Naive thymus-derived CD8-positive, alpha-beta T cell (primary cell): ENCODE data around the gene TICRR. TPM values are rescaled to one million over a fixed set of nuclear protein-coding genes. Genes with fewer than 3 reads are reported as not detected.

Source experiments
- ATAC-seq, 2 donors: fragments of 150-1000 bp; cut with Tn5 transposase in 1 of 2; sonication (Bioruptor Pico), chemical (Tn5 transposase) in 1 of 2; 1 replicate in 1 of 2; 2 replicates in 1 of 2; pipeline ENCODE4 v1.10.0; 2021; ENCODE audit warnings: mild to moderate bottlenecking in 2 of 2, moderate library complexity in 2 of 2
- POLR2A ChIA-PET: fragments of 350-600 bp; sonication (Branson Sonifier 250); formaldehyde crosslinking; loops from one replicate; lab custom pipeline; 2021; ENCODE audit warnings: antibody characterized with exemption; lab: Charles Lee
- DNase-seq, 10 donors: peaks; one replicate each; pipeline versions ENCODE4 v3.0.0 to v3.0.0-alpha.2; 2020 to 2022
- H3K27ac Mint-ChIP-seq, 10 donors: one replicate each; pipeline ENCODE4 v1.8.0; 2020 to 2022; ENCODE audit warnings: mild to moderate bottlenecking in 10 of 10, mixed read lengths in 10 of 10, moderate library complexity in 4 of 10, inconsistent platforms in 1 of 10
- H3K27me3 Mint-ChIP-seq, 5 donors: one replicate each; pipeline ENCODE4 v1.8.0; 2021 to 2022; ENCODE audit warnings: mixed read lengths in 5 of 5
- H3K36me3 Mint-ChIP-seq, 3 donors: one replicate each; pipeline ENCODE4 v1.8.0; 2020 to 2022; ENCODE audit warnings: mixed read lengths in 3 of 3, mild to moderate bottlenecking in 2 of 3, inconsistent platforms in 1 of 3
- H3K4me1 Mint-ChIP-seq, 4 donors: one replicate each; pipeline ENCODE4 v1.8.0; 2021 to 2022; ENCODE audit warnings: mixed read lengths in 4 of 4
- H3K4me3 Mint-ChIP-seq, 10 donors: one replicate each; pipeline ENCODE4 v1.8.0; 2020 to 2022; ENCODE audit warnings: mild to moderate bottlenecking in 10 of 10, mixed read lengths in 10 of 10, moderate library complexity in 6 of 10, inconsistent platforms in 1 of 10
- H3K9me3 Mint-ChIP-seq, 9 donors: one replicate each; pipeline ENCODE4 v1.8.0; 2020 to 2022; ENCODE audit warnings: mixed read lengths in 9 of 9, mild to moderate bottlenecking in 3 of 9, inconsistent platforms in 1 of 9, moderate library complexity in 1 of 9
- polyA plus RNA-seq, 3 donors: library from polyadenylated mRNA; unstranded; fragments of 300-500 nt; fragmentation: Illumina TruSeq; gene quantifications; one replicate each; pipeline ENCODE4 v1.2.3, GENCODE V29; 2021
- total RNA-seq, 8 experiments: library from RNA in 2 of 8; stranded (reverse) in 2 of 8; gene quantifications; one replicate each; pipeline ENCODE4 v1.2.3 and lab custom pipeline; 2021 to 2026

The TICRR gene
- total and polyA plus RNA-seq, 5 experiments from 2014 or later = 0.05 to 0.16 TPM; not detected in 3

DNA sequence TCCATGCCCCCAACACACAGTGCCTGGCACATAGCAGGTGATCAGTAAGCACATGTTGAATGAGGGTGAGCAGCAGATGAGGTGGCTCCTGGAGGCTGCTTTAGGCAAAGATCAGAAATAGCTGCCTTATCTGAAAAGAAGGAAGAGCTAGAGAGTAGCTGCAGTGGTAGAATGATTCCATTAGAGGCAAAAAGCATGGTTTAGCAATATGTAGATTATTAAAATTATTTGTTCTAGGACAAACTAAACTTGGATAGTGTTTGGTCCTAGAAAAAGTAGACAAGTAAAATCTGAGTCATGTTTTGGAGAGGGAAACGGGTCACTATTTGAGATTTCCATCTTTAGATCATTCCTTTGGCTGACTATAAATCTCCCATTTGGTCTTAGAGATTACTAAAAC is 47.9 kb downstream of the TICRR start:
- no peaks in the 10 kb centered on the region for H3K36me3 Mint-ChIP-seq
- POLR2A ChIA-PET = no interaction called here
- ATAC-seq = no peak
- no peaks in the 10 kb centered on the region for H3K27me3 Mint-ChIP-seq
- H3K27ac Mint-ChIP-seq = no peak overlapping the region
- no peak overlapping the region for H3K4me3 Mint-ChIP-seq
- no peaks in the 10 kb centered on the region for H3K9me3 Mint-ChIP-seq
- DNase-seq = no peak
- H3K4me1 Mint-ChIP-seq = peaks cover 0 to 2% (median 0%) of the 10 kb centered on the region in 4 donors

GRCh38 chr15:89625716-89626115 is 50.4 kb downstream of the TICRR start:
- Mint-ChIP-seq H3K9me3 (no peaks in the 10 kb centered on the region), H3K27ac (peak overlapping the region in 1 of 10 donors; percentile 71), H3K4me1 (peaks cover 0 to 2% (median 0%) of the 10 kb centered on the region in 4 donors), H3K27me3 (no peaks in the 10 kb centered on the region), H3K36me3 (no peaks in the 10 kb centered on the region), H3K4me3 (no peak overlapping the region)
- ATAC-seq (no peak), DNase-seq (no peak)
- POLR2A ChIA-PET = interaction anchor here (0.5 kb wide), 1 partner anchor 569 kb away, joined by 3 read pairs; no protein-coding TSS in a partner anchor

DNA sequence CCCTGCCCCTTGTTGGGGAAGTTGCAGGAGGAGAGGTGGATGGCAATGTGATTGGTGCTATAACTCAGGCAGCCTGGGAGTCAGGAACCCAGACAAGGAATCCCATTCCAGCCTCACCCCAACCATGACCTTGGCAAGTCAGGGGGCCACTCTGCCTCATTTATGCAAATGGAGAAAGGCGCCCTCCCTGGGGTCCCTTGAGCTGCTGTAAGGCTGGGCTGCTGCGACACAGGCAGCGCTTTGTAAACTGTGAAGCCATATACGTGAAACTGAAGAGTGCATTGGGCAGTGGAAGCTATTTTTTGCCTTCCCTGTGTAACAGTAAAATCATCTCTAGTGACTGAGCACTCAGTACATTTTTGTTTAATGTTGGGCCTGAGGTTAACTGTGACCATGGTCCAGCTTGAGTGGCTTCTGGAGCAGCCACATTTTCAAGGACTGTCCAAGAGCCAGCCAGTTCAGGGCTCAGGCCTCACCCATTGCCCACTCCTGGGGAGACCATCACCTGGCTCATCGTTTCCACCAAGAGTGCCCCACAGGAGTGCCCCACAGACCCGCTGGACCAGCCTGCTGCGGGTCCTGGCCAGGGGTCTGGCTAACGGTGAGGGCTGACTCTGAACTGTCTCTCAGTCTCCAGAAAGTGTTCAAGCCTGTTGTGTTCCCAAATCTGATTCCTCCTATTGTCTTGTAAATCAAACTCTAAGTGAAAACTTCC is 52.1 kb downstream of the TICRR start:
- H3K4me1 Mint-ChIP-seq = peaks cover 0 to 2% (median 0%) of the 10 kb centered on the region in 4 donors
- no peak overlapping the region for H3K27ac Mint-ChIP-seq
- H3K36me3 Mint-ChIP-seq = no peaks in the 10 kb centered on the region
- no peak overlapping the region for H3K4me3 Mint-ChIP-seq
- DNase-seq = no peak
- H3K9me3 Mint-ChIP-seq = no peaks in the 10 kb centered on the region
- POLR2A ChIA-PET = no interaction called here
- H3K27me3 Mint-ChIP-seq = no peaks in the 10 kb centered on the region
- ATAC-seq = no peak

- DNase-seq = no peak
- POLR2A ChIA-PET = no interaction called here
- H3K36me3 Mint-ChIP-seq = no peaks in the 10 kb centered on the region
Measured at GRCh38 chr15:89628301-89628700, 53.0 kb downstream of the TICRR start.

GRCh38 chr15:89628806-89629715 is 53.8 kb downstream of the TICRR start:
- ATAC-seq = no peak
- H3K27ac Mint-ChIP-seq = no peak overlapping the region
- H3K4me3 Mint-ChIP-seq = no peak overlapping the region
- no peaks in the 10 kb centered on the region for H3K36me3 Mint-ChIP-seq
- no peak for DNase-seq
- no peaks in the 10 kb centered on the region for H3K27me3 Mint-ChIP-seq
- no peaks in the 10 kb centered on the region for H3K9me3 Mint-ChIP-seq
- H3K4me1 Mint-ChIP-seq = peaks cover 0 to under 1% (median 0%) of the 10 kb centered on the region in 4 donors
- POLR2A ChIA-PET = no interaction called here

More at GRCh38 chr15:89628301-89628700, 53.0 kb downstream of the TICRR start:
- Mint-ChIP-seq H3K4me3 (no peak overlapping the region), H3K9me3 (no peaks in the 10 kb centered on the region), H3K4me1 (peaks cover 0 to 2% (median 0%) of the 10 kb centered on the region in 4 donors), H3K27me3 (no peaks in the 10 kb centered on the region), H3K27ac (no peak overlapping the region)
- no peak for ATAC-seq

GRCh38 chr15:89629829-89630228 is 54.6 kb downstream of the TICRR start:
- no peak for DNase-seq
- Mint-ChIP-seq H3K36me3 (no peaks in the 10 kb centered on the region), H3K27ac (no peak overlapping the region), H3K9me3 (no peaks in the 10 kb centered on the region), H3K27me3 (no peaks in the 10 kb centered on the region), H3K4me1 (no peaks in the 10 kb centered on the region), H3K4me3 (no peak overlapping the region)
- ATAC-seq = no peak
- POLR2A ChIA-PET = no interaction called here

DNA sequence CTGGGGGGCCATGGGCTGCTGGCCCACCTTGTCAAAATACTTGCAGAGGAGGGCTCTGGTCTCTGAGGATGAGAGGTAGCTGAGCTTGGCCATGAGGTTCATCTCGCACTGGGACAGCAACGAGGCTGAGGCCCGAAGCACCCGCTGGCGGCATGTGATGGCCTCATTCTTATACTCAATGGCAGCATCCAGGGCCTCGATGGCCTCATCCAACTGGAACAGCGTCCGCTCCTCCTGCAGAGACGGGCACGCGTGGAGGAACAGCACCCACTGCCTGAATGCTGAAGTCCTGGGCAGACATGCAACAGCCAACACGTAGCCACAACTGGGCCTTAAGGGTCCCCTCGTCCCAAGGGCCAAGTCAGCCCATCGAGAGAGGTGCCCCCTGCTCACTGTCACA is 55.0 kb downstream of the TICRR start:
- no peak overlapping the region for H3K4me3 Mint-ChIP-seq
- no peak overlapping the region for H3K27ac Mint-ChIP-seq
- POLR2A ChIA-PET = no interaction called here
- H3K36me3 Mint-ChIP-seq = no peaks in the 10 kb centered on the region
- no peaks in the 10 kb centered on the region for H3K4me1 Mint-ChIP-seq
- DNase-seq (no peak), ATAC-seq (no peak)
- peaks cover 0 to under 1% (median 0%) of the 10 kb centered on the region in 9 donors for H3K9me3 Mint-ChIP-seq
- no peaks in the 10 kb centered on the region for H3K27me3 Mint-ChIP-seq

- ATAC-seq (no peak), DNase-seq (no peak)
- POLR2A ChIA-PET = no interaction called here
- Mint-ChIP-seq H3K9me3 (peaks cover 0 to 2% (median 0%) of the 10 kb centered on the region in 9 donors), H3K27ac (peak overlapping the region in 1 of 10 donors; percentile 50), H3K27me3 (no peaks in the 10 kb centered on the region), H3K36me3 (no peaks in the 10 kb centered on the region), H3K4me3 (no peak overlapping the region), H3K4me1 (no peaks in the 10 kb centered on the region)
Measured at GRCh38 chr15:89630974-89631901, 56.0 kb downstream of the TICRR start.

DNA sequence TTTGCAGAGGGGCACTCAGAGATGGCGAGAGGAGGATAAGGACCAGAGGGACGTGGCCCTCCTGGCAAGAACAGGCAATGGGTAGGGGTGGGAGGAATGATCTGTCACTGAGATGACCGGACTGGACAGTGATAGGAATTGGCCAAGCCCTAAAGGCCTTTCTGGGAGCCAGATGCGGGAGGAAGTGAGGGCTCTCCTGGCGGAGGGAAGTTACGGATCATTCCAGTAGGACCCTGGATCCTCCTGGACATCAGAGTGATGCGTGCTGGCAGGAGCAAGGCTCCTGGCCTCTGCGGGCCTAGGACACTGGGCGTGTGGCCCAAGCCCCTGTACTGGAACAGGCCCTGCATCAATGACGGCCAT is 56.6 kb downstream of the TICRR start:
- H3K4me1 Mint-ChIP-seq = no peaks in the 10 kb centered on the region
- no peak for ATAC-seq
- no peaks in the 10 kb centered on the region for H3K36me3 Mint-ChIP-seq
- peaks cover 0 to 2% (median 0%) of the 10 kb centered on the region in 9 donors for H3K9me3 Mint-ChIP-seq
- no peak overlapping the region for H3K4me3 Mint-ChIP-seq
- no peaks in the 10 kb centered on the region for H3K27me3 Mint-ChIP-seq
- POLR2A ChIA-PET = no interaction called here
- no peak for DNase-seq
- H3K27ac Mint-ChIP-seq = peak overlapping the region in 1 of 10 donors; percentile 50

- POLR2A ChIA-PET = no interaction called here
- Mint-ChIP-seq H3K27me3 (no peaks in the 10 kb centered on the region), H3K9me3 (peaks cover 0 to 2% (median 0%) of the 10 kb centered on the region in 9 donors), H3K27ac (no peak overlapping the region), H3K4me3 (no peak overlapping the region), H3K4me1 (no peaks in the 10 kb centered on the region), H3K36me3 (no peaks in the 10 kb centered on the region)
- DNase-seq (no peak), ATAC-seq (no peak)
Measured at GRCh38 chr15:89632563-89633430, 57.5 kb downstream of the TICRR start.

DNA sequence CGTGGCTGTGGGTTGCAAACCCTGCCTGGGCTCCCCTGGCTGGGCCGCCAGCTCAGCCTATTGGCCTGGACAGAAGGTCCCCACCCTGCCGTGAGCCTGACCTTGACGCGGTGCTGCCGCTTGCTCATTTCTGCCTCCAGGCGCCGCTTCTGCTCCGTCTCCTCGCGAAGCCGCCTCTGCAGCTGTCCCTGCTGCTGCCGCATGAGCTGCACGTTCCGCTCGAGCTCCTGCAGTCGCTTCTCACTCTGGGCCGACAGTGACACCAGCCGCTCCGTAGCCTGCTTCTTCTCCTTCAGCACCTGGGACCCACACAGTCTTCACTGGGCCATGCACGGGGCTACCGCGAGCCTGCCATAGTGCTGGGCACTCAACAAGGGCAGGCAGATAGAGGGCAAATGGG is 58.3 kb downstream of the TICRR start:
- Mint-ChIP-seq H3K4me1 (no peaks in the 10 kb centered on the region), H3K9me3 (peaks cover 0 to 2% (median 0%) of the 10 kb centered on the region in 9 donors), H3K27me3 (no peaks in the 10 kb centered on the region), H3K27ac (no peak overlapping the region), H3K4me3 (no peak overlapping the region), H3K36me3 (no peaks in the 10 kb centered on the region)
- POLR2A ChIA-PET = no interaction called here
- no peak for ATAC-seq
- DNase-seq = no peak

DNA sequence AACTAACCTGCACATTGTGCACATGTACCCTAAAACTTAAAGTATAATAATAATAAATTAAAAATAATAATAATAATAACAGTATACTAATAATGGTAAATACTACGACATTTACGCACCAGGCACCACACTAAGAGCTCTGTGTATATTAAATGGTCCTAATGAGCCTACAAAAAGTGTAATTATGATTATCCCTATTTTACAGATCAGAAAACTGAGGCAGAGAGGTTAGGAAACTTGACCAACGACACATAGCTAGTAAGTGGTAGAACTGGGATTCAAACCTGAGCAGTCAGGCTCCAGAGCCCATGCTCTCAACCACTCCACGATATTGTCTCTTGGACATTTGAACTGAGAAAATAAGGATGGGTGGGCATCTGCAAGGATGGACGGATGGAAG is 65.0 kb downstream of the TICRR start:
- POLR2A ChIA-PET = no interaction called here
- no peak overlapping the region for H3K4me3 Mint-ChIP-seq

More for the DNA sequence above, 65.0 kb downstream of the TICRR start:
- ATAC-seq (no peak), DNase-seq (no peak)
- Mint-ChIP-seq H3K27me3 (no peaks in the 10 kb centered on the region), H3K9me3 (peaks cover 0 to 2% (median 0%) of the 10 kb centered on the region in 9 donors), H3K36me3 (no peaks in the 10 kb centered on the region), H3K27ac (no peak overlapping the region), H3K4me1 (no peaks in the 10 kb centered on the region)
